ENCODE results near the gene ISYNA1. TPM values are rescaled to one million over a fixed set of nuclear protein-coding genes. Genes with fewer than 3 reads are reported as not detected.

Gene ISYNA1
- total and polyA plus RNA-seq, 2 donors (not counting 3 experiments of a cell fraction or from before 2014, with no cell fraction given), result 69.0 to 70.2 TPM

DNA sequence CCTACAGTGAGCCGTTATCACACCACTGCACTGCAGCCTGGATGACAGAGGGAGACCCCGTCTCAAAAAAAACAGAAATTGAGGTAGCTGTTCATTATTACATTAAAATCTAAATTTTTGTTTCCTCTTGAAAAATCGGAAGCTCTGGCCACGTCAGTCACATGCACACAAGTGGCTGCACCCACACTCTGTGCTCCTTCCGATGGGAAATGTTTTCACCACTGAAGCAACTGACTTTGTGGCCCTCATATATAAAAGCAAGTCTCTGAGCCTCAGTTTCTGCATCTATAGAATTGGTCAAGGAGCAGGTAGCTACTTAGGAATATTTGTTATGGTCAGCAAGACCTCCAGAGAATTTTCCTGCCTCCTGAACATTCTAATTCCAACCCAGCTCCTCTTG, 45.0 kb downstream of the ISYNA1 start:
- no peak overlapping the region for H2AFZ ChIP-seq (ENCODE audit: low read depth, low read length)
- H3K9ac ChIP-seq (replicated peaks; ENCODE audit: extremely low read depth, insufficient read depth, low read length), result no peak overlapping the region
- H3K27me3 ChIP-seq (ENCODE audit: control insufficient read depth in 2 of 2, insufficient read depth in 2 of 2, low read length in 2 of 2), result no peaks in the 10 kb centered on the region
- H4K20me1 ChIP-seq (replicated peaks; ENCODE audit: control insufficient read depth, extremely low read depth, insufficient read depth, low read length), result no peaks in the 10 kb centered on the region
- dilution Hi-C loops (cut with MboI; ENCODE audit: extremely low pct_ligation_motif_present, low sequenced_read_pairs) (no loop called here), intact Hi-C loops (cut with micrococcal nuclease) (no loop called here)
- FAIRE-seq, result no peak
- no peak for DNase-seq (ENCODE audit: low read depth, low spot score)
- H3K4me2 ChIP-seq (ENCODE audit: insufficient read depth, low read length), result no peak overlapping the region
- H3K4me1 ChIP-seq (ENCODE audit: control insufficient read depth, extremely low read depth, insufficient read depth, low read length), result peaks cover 6% of the 10 kb centered on the region
- H3K4me3 ChIP-seq (replicated peaks in 1 of 3; ENCODE audit: insufficient read depth in 1 of 3, low read depth in 1 of 3, low read length in 3 of 3), result no peak overlapping the region
- ChIA-PET CTCF (interaction anchor here (0.5 to 9.4 kb wide), 9 partner anchors 9 to 113 kb away, joined by 3 to 115 read pairs (median 5); no protein-coding TSS in a partner anchor), POLR2A (interaction anchor here (1.0 kb wide), 1 partner anchor 112 kb away, joined by 4 read pairs; the partner anchor contains the start of gene JUND)
- TF ChIP-seq, protein P1, sequence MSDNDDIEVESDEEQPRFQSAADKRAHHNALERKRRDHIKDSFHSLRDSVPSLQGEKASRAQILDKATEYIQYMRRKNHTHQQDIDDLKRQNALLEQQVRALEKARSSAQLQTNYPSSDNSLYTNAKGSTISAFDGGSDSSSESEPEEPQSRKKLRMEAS (IDR thresholded peaks at IDR 0.05; ENCODE audit: insufficient read depth, insufficient read length), result no peak
- no peak for TF ChIP-seq FOS (IDR thresholded peaks at IDR 0.05; ENCODE audit: borderline replicate concordance, insufficient read depth, low read length)
- TF ChIP-seq MYC (IDR thresholded peaks at IDR 0.05; ENCODE audit: low read depth, low read length), result no peak
- no peak for TF ChIP-seq GATA2 (IDR thresholded peaks at IDR 0.05; ENCODE audit: insufficient read depth, insufficient read length, low read depth, low read length)
- TF ChIP-seq, protein P2, sequence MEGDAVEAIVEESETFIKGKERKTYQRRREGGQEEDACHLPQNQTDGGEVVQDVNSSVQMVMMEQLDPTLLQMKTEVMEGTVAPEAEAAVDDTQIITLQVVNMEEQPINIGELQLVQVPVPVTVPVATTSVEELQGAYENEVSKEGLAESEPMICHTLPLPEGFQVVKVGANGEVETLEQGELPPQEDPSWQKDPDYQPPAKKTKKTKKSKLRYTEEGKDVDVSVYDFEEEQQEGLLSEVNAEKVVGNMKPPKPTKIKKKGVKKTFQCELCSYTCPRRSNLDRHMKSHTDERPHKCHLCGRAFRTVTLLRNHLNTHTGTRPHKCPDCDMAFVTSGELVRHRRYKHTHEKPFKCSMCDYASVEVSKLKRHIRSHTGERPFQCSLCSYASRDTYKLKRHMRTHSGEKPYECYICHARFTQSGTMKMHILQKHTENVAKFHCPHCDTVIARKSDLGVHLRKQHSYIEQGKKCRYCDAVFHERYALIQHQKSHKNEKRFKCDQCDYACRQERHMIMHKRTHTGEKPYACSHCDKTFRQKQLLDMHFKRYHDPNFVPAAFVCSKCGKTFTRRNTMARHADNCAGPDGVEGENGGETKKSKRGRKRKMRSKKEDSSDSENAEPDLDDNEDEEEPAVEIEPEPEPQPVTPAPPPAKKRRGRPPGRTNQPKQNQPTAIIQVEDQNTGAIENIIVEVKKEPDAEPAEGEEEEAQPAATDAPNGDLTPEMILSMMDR (IDR thresholded peaks at IDR 0.05; ENCODE audit: extremely low read depth in 1 of 2, insufficient read depth in 1 of 2, low read depth in 1 of 2, low read length in 2 of 2), result no peak
- no peak for TF ChIP-seq JUN (IDR thresholded peaks at IDR 0.05; ENCODE audit: borderline replicate concordance, insufficient read depth, insufficient read length, low read depth)
- no peak for TF ChIP-seq POLR2A (IDR thresholded peaks at IDR 0.05; ENCODE audit: low read depth, low read length)
- no peak for TF ChIP-seq POLR2AphosphoS5 (IDR thresholded peaks at IDR 0.05; ENCODE audit: insufficient read depth, low read depth, low read length)
- TF ChIP-seq EZH2 (IDR thresholded peaks at IDR 0.05; ENCODE audit: borderline replicate concordance, low read depth, low read length, severe bottlenecking), result no peak
- no peaks in the 10 kb centered on the region for H3K9me3 ChIP-seq (replicated peaks; ENCODE audit: control insufficient read depth, insufficient read depth, low read length)
- BruUV-seq (replicated peaks), result no TSS peak
- H3K79me2 ChIP-seq (ENCODE audit: control insufficient read depth, insufficient read depth, low read length), result peaks cover 8% of the 10 kb centered on the region
- no peak overlapping the region for H3K27ac ChIP-seq (ENCODE audit: insufficient read depth, low read depth, low read length)
- H3K9me1 ChIP-seq (replicated peaks; ENCODE audit: control insufficient read depth, extremely low read depth, insufficient read depth, low read length), result no peaks in the 10 kb centered on the region
- peaks cover 0 to 9% of the 10 kb centered on the region in 2 experiments for H3K36me3 ChIP-seq (ENCODE audit: control insufficient read depth in 2 of 2, extremely low read depth in 1 of 2, insufficient read depth in 2 of 2, low read length in 2 of 2)
